Endometrial microvascular endothelial cells (primary cell): ENCODE results near the gene MYO7B. TPM values are rescaled to one million over a fixed set of nuclear protein-coding genes. Genes with fewer than 3 reads are reported as not detected.
"Not testable (repeated sequence)": the region's sequence is repeated elsewhere in the genome, so short reads cannot be mapped to it uniquely, and the experiment has no call there.

ENCODE experiments used
- in situ Hi-C: cut with HindIII; loops from 2 replicates; pipeline ENCODE4 v1.10.0; 2017; ENCODE audit warnings: low sequenced_read_pairs, low pct_unique_long_range_greater_than_20kb; ENCODE audit errors: inconsistent ontology term
- total RNA-seq: library from RNA; depleted of rRNA; stranded (reverse); fragments of >200 nt; gene quantifications from one replicate; pipeline ENCODE4 v1.2.3, GENCODE V29; 2015; ENCODE audit errors: inconsistent ontology term

The MYO7B gene
- total RNA-seq, 1 donor from 2014 or later: 0.19 TPM

GRCh38 chr2:127543013-127543501 is 7.6 kb downstream of the MYO7B start:
- in situ Hi-C loops: not testable (repeated sequence)

- in situ Hi-C loops: no loop called here
Observed at GRCh38 chr2:127545189-127545588, 9.7 kb downstream of the MYO7B start.

- in situ Hi-C loops: no loop called here
Observed at GRCh38 chr2:127545796-127546195, 10.3 kb downstream of the MYO7B start.

- in situ Hi-C loops: no loop called here
Observed at GRCh38 chr2:127546797-127547196, 11.3 kb downstream of the MYO7B start.

- in situ Hi-C loops: no loop called here
Observed at GRCh38 chr2:127551221-127551930, 15.9 kb downstream of the MYO7B start.

- in situ Hi-C loops: no loop called here
Observed at GRCh38 chr2:127552336-127552735, 16.9 kb downstream of the MYO7B start.

- in situ Hi-C loops: no loop called here
Observed at GRCh38 chr2:127552846-127553245, 17.4 kb downstream of the MYO7B start.

GRCh38 chr2:127558911-127559310 is 23.4 kb downstream of the MYO7B start:
- in situ Hi-C loops: no loop called here

- in situ Hi-C loops: no loop called here
Observed at GRCh38 chr2:127559454-127559853, 24.0 kb downstream of the MYO7B start.

GRCh38 chr2:127560201-127560930 is 24.9 kb downstream of the MYO7B start:
- in situ Hi-C loops: no loop called here

- in situ Hi-C loops: no loop called here
Observed at GRCh38 chr2:127560931-127561280, 25.4 kb downstream of the MYO7B start.

GRCh38 chr2:127561371-127561770 is 25.9 kb downstream of the MYO7B start:
- in situ Hi-C loops: no loop called here

- in situ Hi-C loops: no loop called here
Observed at GRCh38 chr2:127562936-127563335, 27.5 kb downstream of the MYO7B start.

- in situ Hi-C loops: no loop called here
Observed at GRCh38 chr2:127563458-127564428, 28.3 kb downstream of the MYO7B start.

GRCh38 chr2:127564429-127565260 is 29.2 kb downstream of the MYO7B start:
- in situ Hi-C loops: no loop called here

GRCh38 chr2:127565261-127566138 is 30.0 kb downstream of the MYO7B start:
- in situ Hi-C loops: no loop called here

- in situ Hi-C loops: no loop called here
Observed at GRCh38 chr2:127566139-127566417, 30.6 kb downstream of the MYO7B start.

- in situ Hi-C loops: no loop called here
Observed at GRCh38 chr2:127566576-127566975, 31.1 kb downstream of the MYO7B start.
